C4-2B (cell line): ENCODE measurements around the gene FAM20B.
"Not testable (repeated sequence)": the region's sequence is repeated elsewhere in the genome, so short reads cannot be mapped to it uniquely, and the experiment has no call there.

Experiments
- CTCF ChIP-seq: fragments of 450-650 bp; conservative IDR thresholded peaks from 2 replicates; pipeline ENCODE4 v1.5.1; 2017; ENCODE audit warnings: mild to moderate bottlenecking
- ZFX ChIP-seq: fragments of 450-650 bp; IDR thresholded peaks from 2 replicates; pipeline ENCODE4 v1.6.1; 2017

DNA sequence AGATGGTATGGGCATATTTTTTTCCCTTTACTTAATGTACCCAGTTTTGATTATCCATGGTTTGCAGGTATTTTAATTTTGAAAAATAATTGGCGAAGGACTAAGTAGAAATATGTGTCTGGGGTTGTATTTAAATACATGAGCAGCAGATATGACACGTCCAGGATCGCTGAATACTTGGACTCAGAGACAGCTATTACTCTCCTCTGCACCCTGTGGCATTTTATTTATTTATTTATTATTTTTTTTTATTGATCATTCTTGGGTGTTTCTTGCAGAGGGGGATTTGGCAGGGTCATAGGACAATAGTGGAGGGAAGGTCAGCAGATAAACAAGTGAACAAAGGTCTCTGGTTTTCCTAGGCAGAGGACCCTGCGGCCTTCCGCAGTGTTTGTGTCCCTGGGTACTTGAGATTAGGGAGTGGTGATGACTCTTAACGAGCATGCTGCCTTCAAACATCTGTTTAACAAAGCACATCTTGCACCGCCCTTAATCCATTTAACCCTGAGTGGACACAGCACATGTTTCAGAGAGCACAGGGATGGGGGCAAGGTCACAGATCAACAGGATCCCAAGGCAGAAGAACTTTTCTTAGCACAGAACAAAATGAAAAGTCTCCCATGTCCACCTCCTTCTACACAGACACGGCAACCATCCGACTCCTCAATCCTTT, 13.9 kb downstream of the FAM20B start:
- TF ChIP-seq CTCF, ZFX: not testable (repeated sequence)
